SHP77 treated with DMSO at 0.1 percent for 48 hours (cell line): Measurements from ENCODE around the gene L3MBTL2.
"Not testable (repeated sequence)": the region's sequence is repeated elsewhere in the genome, so short reads cannot be mapped to it uniquely, and the experiment has no call there.

Experiments used
- DNase-seq: peaks from one replicate; lab custom pipeline; 2025; lab: John Stamatoyannopoulos, UW

The L3MBTL2 gene

DNA sequence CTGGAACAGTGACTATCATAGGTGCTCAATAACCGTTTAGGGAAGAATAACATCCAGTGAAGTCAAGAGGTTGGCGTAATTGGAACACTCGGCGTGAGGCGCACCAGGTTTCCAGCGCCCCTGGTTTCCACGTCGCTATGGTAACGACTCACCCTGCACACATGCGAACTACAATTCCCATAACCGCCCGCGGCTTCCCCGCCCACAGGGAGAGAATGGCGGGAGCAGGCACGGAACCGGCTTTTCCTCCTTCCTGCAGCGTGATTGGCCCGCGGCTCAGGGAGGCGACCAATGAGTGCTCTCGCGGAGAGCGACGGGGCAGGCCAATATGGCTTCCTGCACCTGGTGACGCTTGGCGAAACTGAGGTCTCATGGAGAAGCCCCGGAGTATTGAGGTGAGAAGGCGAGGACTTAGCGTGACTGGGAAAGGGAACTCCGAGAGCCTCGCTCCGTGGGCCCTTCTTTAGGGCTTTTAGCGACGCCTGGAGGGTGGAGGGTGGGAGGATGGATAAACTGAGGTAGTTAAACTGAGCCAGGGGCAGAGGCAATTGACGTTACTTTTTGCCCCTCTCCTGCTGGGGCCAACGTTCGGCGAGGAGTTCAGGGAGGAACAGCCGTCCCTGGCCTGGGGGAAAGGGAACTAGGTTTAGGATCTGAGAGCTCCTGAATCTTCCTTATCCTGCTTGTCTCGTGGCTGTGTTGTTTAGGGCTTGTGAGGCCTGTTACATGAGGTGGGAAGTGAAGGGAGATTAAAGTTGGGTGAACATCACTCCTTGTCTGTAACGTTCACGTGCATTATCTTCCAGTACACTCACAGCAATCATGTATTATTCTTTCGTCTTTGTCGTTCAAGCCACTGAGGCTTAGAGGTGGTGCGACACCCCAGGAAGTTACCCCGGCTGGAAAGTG is at the start of gene L3MBTL2:
Gene L3MBTL2 (plus strand): TSS at position 321 of the 909 bp plus-strand sequence. CDS start 51 bp downstream, at position 372.
- DNase-seq, result peak; percentile 93

DNA sequence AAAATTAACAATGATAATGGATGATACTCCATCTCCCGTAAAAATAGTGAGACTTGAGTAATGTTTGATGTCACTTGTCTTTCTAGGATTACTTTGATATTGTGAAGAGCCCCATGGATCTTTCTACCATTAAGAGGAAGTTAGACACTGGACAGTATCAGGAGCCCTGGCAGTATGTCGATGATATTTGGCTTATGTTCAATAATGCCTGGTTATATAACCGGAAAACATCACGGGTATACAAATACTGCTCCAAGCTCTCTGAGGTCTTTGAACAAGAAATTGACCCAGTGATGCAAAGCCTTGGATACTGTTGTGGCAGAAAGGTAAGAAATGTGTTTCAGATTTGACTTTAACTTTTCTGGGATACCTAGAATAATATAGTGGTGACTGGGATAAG is 48.0 kb upstream of the L3MBTL2 start:
- DNase-seq, result no peak

DNA sequence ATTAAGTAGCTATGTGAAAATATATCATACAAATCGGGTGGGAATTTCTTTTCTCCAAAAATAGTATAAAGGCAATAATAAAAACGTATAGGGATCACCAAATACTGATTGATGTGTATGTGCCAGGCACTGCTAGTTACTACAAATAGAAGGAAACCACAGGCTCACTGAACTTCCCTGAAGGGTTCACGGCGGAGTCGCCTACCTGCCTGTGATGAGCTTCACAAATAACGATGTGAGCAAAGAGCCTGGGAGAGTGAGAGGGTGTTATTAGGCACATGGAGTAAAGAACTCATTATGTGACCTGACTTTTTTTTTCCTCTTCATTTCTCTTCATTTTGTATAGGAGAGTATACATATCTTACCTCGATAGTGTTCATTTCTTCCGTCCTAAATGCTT is 36.0 kb upstream of the L3MBTL2 start:
- no peak for DNase-seq

DNA sequence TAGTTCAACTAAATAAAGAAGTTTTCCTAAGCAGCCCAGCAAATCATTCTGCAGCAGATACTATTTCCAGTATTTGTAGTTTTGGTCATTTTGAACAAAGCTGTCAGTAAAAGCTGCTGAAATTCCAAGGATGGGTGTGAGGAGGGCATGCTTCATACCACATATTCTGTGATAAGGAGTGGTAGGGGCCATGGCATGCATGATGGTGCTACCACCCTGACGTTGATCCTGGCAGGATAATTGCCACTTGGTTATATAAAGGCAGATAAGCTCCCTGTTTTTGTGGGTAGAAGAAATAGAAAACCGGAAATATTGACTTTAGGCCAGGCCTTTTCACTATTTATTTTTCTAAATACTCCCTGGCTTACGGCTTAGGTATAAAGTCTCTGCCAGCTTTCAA is 33.1 kb upstream of the L3MBTL2 start:
- no peak for DNase-seq

DNA sequence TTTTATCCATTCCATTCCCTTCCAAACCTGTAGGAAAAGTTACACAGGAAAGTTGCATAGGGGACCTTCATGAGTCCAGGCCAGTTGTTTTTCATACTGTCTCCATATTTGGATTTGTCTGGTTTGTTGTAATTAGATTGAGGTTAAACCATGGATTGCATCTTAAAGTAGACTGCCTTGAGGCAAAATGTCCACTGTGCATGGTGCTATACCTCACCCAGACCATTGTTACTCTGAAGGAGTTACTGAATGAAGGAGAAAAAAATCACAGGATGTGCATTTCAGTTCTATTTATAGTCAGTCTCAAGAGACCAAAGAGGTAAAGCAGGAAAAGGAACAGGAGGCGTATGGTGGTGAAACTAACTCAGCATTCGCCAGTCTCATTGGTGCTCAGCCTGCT is 29.6 kb upstream of the L3MBTL2 start:
- no peak for DNase-seq

DNA sequence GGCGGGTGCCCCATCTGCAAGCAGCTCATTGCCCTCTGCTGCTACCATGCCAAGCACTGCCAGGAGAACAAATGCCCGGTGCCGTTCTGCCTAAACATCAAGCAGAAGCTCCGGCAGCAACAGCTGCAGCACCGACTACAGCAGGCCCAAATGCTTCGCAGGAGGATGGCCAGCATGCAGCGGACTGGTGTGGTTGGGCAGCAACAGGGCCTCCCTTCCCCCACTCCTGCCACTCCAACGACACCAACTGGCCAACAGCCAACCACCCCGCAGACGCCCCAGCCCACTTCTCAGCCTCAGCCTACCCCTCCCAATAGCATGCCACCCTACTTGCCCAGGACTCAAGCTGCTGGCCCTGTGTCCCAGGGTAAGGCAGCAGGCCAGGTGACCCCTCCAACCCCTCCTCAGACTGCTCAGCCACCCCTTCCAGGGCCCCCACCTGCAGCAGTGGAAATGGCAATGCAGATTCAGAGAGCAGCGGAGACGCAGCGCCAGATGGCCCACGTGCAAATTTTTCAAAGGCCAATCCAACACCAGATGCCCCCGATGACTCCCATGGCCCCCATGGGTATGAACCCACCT is 28.0 kb upstream of the L3MBTL2 start:
- DNase-seq, result no peak

DNA sequence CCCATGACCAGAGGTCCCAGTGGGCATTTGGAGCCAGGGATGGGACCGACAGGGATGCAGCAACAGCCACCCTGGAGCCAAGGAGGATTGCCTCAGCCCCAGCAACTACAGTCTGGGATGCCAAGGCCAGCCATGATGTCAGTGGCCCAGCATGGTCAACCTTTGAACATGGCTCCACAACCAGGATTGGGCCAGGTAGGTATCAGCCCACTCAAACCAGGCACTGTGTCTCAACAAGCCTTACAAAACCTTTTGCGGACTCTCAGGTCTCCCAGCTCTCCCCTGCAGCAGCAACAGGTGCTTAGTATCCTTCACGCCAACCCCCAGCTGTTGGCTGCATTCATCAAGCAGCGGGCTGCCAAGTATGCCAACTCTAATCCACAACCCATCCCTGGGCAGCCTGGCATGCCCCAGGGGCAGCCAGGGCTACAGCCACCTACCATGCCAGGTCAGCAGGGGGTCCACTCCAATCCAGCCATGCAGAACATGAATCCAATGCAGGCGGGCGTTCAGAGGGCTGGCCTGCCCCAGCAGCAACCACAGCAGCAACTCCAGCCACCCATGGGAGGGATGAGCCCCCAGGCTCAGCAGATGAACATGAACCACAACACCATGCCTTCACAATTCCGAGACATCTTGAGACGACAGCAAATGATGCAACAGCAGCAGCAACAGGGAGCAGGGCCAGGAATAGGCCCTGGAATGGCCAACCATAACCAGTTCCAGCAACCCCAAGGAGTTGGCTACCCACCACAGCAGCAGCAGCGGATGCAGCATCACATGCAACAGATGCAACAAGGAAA is 27.3 kb upstream of the L3MBTL2 start:
- DNase-seq, result no peak

DNA sequence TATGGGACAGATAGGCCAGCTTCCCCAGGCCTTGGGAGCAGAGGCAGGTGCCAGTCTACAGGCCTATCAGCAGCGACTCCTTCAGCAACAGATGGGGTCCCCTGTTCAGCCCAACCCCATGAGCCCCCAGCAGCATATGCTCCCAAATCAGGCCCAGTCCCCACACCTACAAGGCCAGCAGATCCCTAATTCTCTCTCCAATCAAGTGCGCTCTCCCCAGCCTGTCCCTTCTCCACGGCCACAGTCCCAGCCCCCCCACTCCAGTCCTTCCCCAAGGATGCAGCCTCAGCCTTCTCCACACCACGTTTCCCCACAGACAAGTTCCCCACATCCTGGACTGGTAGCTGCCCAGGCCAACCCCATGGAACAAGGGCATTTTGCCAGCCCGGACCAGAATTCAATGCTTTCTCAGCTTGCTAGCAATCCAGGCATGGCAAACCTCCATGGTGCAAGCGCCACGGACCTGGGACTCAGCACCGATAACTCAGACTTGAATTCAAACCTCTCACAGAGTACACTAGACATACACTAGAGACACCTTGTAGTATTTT is 26.6 kb upstream of the L3MBTL2 start:
- no peak for DNase-seq

DNA sequence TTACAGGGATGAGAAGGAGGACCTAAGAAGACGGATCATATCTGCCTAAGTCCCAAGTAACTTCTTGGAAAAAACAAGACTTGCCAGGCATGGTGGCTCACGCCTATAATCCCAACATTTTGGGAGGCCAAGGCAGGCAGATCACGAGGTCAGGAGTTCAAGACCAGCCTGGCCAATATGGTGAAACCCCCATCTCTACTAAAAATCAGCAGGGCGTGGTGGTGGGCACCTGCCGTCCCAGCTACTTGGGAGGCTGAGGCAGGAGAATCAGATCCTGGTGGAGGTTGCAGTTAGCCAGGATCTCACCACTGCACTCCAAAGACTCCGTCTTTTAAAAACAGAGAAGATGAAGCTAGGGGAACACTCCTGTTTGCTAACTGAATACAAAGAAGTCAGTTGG is 24.8 kb upstream of the L3MBTL2 start:
- not testable (repeated sequence) for DNase-seq

DNA sequence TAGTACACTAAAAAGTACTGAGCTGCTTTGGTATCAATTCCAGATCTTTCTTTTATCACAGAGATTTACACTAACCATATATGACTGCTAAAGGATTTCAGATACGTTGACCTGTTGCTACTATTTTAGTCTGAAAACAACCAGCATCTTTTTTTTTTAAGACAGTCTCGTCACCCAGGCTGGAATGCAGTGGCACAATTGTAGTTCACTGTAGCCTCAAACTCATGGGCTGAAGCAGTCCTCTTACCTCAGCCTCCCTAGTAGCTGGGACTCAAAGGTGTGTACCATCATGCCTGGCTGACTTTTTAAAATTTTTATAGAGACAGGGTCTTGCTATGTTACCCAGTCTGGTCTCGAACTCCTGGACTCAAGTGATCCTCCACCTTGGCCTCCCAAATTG is 24.2 kb upstream of the L3MBTL2 start:
- no peak for DNase-seq

DNA sequence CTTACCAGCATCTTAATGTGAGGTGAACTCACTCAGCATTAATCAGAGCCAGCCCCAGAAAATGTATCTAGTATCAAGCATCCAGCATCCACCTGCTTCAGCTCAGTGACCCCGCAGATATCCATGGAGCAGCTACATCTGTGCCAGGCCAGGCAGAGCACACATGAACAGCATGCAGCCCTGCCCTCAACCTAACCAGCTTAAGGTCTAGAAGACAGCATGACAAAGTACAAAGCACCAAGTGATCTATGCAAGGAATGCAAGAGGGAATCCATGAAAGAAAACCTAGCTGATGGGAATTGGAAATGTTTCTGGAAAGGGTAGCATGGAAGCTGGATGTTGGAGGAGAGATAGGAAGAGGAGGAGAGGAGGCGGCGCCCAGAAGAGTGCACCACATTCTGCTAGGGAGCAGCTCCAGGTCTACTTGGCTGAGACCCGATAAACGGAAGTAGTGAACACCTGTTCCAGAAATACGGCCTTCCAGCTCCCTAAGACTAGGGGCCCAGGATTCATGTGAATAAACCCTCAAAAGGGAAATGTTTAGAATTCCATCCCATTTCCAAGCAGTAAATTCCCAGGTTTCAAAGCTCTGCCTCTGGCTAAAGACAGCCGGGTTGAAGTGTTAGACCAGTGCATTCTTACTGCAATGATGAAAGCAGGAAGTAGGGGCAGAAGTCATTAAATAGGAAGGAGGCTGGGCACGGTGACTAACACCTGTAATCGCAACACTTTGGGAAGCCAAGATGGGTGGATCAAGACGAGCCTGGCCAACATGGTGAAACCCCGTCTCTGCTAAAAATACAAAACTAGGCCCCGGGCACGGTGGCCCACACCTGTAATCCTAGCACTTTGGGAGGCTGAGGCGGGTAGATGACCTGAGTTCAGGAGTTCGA is 23.5 kb upstream of the L3MBTL2 start:
- DNase-seq, result no peak

DNA sequence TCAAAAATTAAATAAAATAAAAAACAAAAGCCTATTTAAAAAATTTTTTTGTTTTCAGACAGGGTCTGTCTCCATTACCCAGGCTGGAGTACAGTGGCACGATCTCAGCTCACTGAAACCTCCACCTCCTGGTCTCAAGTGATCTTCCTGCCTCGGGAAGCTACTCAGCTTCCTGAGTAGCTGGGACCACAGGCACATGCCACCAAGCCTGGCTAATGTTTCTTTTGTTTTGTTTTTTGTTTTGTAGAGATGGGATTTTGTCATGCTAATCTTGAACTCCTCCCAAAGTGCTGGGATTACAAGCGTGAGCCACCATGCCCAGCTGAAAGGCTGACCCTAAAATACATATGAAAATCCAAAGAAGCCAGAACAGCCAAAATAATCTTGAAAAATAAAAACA is 20.4 kb upstream of the L3MBTL2 start:
- no peak for DNase-seq

DNA sequence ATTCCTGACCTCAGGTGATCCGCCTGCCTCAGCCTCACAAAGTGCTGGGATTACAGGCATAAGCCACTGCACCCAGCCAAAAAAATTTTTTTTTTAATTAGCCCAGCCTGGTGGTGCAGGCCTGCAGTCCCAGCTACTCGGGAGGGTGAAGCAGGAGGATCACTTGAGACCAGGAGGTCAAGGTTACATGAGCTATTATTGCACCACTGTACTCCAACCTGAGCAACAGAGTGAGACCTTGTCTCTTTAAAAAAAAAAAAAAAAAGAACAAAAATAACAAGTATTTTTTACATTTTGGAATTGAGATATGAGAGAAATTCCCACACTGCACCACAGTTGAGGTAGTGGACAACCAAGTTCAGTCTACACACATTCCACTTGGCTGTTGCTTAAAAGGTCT is 13.6 kb upstream of the L3MBTL2 start:
- DNase-seq, result no peak

DNA sequence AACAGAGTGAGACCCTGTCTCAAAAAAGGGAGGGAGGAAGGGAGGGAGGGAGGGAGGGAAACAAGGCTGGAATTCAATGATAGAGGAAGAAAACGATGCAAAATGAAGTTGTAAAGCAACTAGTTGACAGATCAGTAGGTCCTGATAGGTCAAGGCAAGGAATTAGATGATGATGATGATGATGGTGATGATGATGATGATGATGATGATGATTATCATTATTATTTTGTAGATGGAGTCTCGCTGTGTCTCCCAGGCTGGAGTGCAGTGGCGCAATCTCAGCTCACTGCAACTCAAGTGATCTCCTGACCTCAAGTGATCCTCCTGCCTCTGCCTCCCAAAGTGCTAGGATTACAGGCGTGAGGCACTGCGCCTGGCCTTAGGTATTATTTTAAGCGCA is 11.3 kb upstream of the L3MBTL2 start:
- no peak for DNase-seq

DNA sequence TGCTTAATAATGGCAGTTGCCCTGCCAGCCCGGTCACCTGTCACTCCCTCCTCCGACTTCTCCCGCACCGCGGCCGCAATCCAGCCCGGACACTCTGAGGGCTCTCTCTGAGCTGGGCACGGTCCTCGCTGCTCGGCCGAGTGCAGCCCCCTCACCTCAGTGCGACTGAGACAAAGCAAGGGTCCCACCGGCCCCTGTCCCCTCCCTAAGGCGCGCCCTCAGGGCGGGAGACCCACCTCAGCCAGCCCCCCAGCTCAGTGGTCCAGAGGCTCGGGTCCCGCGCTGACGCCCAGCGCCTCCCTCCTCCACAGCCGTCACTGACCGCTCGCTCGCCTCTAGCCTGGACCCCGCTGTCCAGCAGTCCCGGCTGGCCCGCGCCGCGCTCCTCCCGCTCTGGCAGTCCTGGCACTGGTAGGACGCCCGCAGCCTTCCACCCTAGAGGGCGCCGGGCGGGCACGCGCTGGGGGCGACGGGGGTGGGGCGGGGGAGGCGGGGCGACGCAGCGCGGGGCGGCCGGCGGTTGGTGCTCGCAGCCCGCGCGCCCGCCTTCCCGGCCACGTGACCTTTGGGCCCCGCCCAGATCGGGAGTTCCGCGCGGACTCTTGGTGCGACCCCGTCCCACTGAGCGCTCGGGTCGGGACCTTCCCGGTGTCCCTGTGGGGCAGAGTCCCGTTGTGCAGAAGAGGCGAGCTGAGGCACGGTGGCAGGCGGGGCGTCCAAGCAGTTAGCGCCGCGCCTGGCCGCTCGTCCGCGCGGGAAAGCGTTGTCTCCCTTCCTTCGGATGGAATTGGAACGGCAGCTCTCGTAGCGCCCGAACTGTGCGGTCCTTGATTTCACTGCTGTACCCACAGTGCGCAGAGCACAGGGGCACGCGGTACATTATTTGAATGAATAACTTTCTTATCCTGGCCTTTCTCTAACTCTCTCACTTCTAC is 7.8 kb upstream of the L3MBTL2 start:
- DNase-seq, result peak; percentile 46

DNA sequence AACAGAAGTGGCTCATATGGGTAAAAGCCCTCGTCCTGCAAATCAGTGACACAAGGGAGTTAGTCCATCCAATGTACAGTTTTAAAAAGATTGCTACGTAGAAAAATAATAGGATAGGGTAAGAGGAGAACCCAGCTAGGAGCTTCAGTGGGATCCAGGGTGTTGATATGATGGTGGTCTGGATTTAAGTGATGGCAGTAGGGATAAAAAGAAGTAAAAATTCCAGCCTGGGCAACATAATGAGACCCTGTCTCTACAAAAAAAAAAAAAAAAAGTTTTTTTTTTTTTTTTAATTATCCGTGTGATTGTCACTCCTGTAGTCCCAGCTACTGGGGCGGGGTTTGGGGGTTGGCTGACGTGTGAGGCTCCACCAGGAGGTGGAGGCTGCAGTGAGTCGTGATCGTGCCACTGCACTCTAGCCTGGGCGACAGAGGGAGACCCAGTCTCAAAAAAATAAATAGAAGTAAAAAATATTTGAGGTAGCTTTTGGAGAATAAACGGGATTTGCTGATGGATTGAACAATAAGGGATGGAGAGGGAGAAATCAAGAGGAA is 7.0 kb upstream of the L3MBTL2 start:
- peak; percentile 25 for DNase-seq

DNA sequence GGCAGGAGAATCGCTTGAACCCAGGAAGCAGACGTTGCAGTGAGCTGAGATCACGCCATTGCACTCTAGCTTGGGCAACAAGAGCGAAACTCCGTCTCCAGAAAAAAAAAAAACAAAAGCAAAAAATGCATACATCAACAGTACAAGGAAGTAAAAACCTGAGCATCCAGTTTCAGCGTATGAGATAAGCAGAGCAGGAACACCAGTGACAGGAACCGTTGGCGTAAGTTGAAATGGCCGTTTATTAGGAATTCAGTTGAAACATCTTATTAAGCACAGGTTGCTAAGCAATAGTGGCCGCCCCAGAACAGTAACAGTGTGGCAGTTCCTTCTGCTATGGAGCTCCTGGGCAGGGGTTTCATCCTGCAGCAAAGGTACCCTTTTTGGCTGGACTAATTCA is 4.0 kb upstream of the L3MBTL2 start:
- no peak for DNase-seq

DNA sequence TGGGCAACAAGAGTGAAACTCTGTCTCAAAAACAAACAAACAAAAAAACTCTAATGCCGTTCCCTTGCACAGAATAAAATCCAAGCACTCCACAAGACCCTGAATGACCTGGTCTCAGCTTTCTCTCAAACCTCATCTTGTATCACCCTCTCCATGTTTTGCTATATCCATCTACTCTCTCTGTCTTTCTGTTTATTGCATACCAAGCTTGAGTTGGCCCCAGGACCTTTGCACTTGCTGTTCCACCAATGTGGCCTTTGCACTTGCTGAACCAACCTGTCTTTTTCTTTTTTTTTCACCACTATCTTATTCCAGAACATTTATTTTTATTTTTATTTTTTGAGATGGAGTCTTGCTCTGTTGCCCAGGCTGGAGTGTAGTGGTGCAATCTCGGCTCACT is 2.0 kb upstream of the L3MBTL2 start:
- no peak for DNase-seq

DNA sequence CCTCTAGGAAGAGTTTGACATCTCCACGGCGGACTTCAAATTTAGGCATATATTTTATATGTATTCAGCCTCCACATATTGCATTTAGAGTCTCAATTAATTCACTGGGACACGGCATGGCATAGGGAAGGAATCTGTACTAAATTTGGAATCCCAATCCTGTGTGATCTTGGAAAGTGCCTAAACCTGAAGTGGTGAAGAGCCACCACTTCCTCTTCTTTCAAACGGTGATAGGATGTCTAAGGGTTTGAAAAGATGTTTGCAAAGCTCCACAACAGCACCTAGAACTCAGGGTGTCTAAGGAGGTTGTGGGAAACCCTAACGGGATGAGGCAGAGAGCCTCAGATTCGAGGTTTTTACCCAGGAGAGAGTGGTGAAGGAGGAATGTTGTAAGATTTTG is 1.0 kb upstream of the L3MBTL2 start:
- DNase-seq, result no peak

DNA sequence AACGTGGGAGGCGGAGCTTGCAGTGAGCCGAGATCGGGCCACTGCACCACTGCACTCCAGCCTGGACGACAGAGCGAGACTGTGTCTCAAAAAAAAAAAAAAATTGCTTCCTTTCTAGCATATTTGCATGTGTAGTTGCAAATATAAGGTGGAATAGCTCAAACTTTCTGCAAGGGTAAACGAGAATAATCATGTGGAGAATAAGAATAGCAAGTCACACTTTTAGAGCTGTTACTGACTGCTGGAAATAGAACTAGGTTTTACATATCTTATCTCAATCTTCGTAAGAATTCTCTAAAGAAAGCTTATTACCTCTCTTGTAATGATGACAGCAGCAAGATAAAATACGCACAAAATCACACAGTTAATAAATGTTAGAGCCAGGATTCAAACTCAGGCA is 1.6 kb downstream of the L3MBTL2 start:
- no peak for DNase-seq
